Activated T-cell treated with anti-CD3 and anti-CD28 coated beads, Interleukin-2, amount 50 U/mL, for 72 hours (primary cell): ENCODE results near the gene DNAJC5G. TPM values are rescaled to one million over a fixed set of nuclear protein-coding genes. Genes with fewer than 3 reads are reported as not detected.
"Not testable (repeated sequence)": the region's sequence is repeated elsewhere in the genome, so short reads cannot be mapped to it uniquely, and the experiment has no call there.

Experiments used
- ATAC-seq, 2 donors: fragments of 150-1000 bp; cut with Tn5 transposase; replicated peaks in 1 of 2; 2 replicates each; pipeline ENCODE4 v1.10.0; 2021; ENCODE audit warnings: moderate library complexity in 2 of 2, mild to moderate bottlenecking in 1 of 2
- DNase-seq, 2 donors: peaks; one replicate each; pipeline ENCODE4 v3.0.0; 2021 to 2022; ENCODE audit warnings: mixed read lengths in 1 of 2
- H3K27ac Mint-ChIP-seq: one replicate; pipeline ENCODE4 v1.8.0; 2022; ENCODE audit warnings: mild to moderate bottlenecking, moderate library complexity, mixed read lengths
- H3K27me3 Mint-ChIP-seq: one replicate; pipeline ENCODE4 v1.8.0; 2022; ENCODE audit warnings: low read depth, mixed read lengths
- H3K36me3 Mint-ChIP-seq, 2 donors: one replicate each; pipeline ENCODE4 v1.8.0; 2022; ENCODE audit warnings: mixed read lengths in 2 of 2, mild to moderate bottlenecking in 1 of 2; ENCODE audit not compliant: insufficient read depth in 2 of 2
- H3K4me1 Mint-ChIP-seq: one replicate; pipeline ENCODE4 v1.8.0; 2022; ENCODE audit warnings: low read depth, mixed read lengths
- H3K4me3 Mint-ChIP-seq, 2 donors: one replicate each; pipeline ENCODE4 v1.8.0; 2022; ENCODE audit warnings: mild to moderate bottlenecking in 2 of 2, mixed read lengths in 2 of 2, moderate library complexity in 2 of 2
- H3K9me3 Mint-ChIP-seq, 2 donors: one replicate each; pipeline ENCODE4 v1.8.0; 2022; ENCODE audit warnings: mixed read lengths in 2 of 2
- total RNA-seq, 2 donors: library from RNA; stranded (reverse); gene quantifications; one replicate each; pipeline ENCODE4 v1.2.3, GENCODE V29; 2022

DNAJC5G gene
- total RNA-seq, 2 donors from 2014 or later = 0.31 TPM; not detected in 1

DNA sequence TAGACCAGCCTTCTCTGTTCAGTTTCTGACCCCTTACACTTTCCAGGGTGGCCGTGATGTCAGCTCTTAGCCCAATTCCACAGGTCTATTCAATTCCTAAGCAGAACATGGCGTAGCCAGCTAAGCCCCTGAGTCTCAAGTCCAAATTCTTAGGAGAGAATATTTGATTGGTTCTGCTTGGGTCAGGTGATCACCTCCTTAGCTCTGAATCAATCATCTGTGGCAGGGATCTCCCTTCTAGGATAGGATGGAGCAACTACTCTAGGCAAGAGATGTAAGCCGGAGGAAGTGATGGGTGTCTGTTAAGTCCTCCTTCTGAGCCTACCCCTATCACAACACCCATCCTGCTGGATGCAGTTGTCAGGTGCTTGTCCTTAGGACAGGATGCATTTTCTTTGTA lies 22.0 kb downstream of the DNAJC5G start:
- Mint-ChIP-seq H3K27me3 (peaks cover 8% of the 10 kb centered on the region), H3K9me3 (no peaks in the 10 kb centered on the region), H3K4me1 (no peaks in the 10 kb centered on the region), H3K27ac (no peak overlapping the region), H3K36me3 (no peaks in the 10 kb centered on the region), H3K4me3 (no peak overlapping the region)
- ATAC-seq = no peak
- no peak for DNase-seq

DNA sequence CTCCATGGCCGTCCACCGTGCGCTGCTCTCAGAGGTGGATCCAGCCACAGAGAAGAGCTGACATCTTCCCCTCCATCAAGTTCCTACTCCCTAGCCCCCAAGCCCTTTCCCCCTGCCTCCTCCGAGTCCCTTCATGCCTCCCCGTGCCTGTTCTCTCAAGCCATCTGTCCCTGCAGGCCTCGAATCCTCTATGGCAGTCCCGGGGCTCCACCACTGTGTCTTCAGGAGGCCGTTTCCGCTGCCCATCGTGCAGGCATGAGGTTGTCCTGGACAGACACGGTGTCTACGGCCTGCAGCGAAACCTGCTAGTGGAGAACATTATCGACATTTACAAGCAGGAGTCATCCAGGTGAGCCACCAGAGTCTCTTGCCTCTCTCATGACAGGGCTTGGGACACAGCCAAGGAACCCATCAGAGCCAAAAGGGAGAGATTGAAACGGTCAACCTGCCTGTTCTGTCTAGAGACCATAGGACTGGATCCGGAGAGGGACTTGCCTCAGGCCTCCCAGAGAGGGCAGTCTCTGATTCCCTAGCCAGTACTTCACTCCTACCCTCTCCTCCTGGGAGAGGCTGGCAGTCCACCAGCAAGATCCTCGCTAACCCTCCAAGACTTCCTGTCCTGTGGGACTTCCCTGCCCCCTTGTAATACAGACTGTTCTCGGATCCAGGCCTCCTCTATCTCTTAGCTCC lies 23.3 kb downstream of the DNAJC5G start:
- DNase-seq (no peak), ATAC-seq (no peak)
- no peak overlapping the region for H3K27ac Mint-ChIP-seq
- no peaks in the 10 kb centered on the region for H3K36me3 Mint-ChIP-seq
- H3K4me3 Mint-ChIP-seq = no peak overlapping the region
- H3K4me1 Mint-ChIP-seq = peaks cover 6% of the 10 kb centered on the region
- no peaks in the 10 kb centered on the region for H3K27me3 Mint-ChIP-seq
- no peaks in the 10 kb centered on the region for H3K9me3 Mint-ChIP-seq

DNA sequence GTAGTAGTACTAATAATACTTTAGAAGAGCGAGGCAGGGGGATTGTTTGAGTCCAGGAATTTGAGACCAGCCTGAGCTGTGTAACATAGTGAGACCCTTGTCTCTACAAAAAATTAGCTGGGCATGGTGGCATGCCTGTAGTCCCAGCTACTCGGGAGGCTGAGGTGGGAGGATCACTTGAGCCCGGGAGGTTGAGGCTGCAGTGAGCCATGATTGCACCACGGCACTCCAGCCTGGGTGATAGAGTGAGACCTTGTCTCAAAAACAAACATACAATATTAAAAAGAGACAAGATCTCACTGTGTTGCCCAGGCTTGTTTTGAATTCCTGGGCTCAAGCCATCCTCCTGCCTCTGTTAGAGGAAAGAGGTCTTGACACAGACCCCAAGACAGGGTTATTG lies 25.4 kb downstream of the DNAJC5G start:
- H3K4me1 Mint-ChIP-seq, H3K36me3 Mint-ChIP-seq, DNase-seq, H3K4me3 Mint-ChIP-seq, ATAC-seq, H3K27ac Mint-ChIP-seq, H3K9me3 Mint-ChIP-seq: not testable (repeated sequence)
- peaks cover 16% of the 10 kb centered on the region for H3K27me3 Mint-ChIP-seq

DNA sequence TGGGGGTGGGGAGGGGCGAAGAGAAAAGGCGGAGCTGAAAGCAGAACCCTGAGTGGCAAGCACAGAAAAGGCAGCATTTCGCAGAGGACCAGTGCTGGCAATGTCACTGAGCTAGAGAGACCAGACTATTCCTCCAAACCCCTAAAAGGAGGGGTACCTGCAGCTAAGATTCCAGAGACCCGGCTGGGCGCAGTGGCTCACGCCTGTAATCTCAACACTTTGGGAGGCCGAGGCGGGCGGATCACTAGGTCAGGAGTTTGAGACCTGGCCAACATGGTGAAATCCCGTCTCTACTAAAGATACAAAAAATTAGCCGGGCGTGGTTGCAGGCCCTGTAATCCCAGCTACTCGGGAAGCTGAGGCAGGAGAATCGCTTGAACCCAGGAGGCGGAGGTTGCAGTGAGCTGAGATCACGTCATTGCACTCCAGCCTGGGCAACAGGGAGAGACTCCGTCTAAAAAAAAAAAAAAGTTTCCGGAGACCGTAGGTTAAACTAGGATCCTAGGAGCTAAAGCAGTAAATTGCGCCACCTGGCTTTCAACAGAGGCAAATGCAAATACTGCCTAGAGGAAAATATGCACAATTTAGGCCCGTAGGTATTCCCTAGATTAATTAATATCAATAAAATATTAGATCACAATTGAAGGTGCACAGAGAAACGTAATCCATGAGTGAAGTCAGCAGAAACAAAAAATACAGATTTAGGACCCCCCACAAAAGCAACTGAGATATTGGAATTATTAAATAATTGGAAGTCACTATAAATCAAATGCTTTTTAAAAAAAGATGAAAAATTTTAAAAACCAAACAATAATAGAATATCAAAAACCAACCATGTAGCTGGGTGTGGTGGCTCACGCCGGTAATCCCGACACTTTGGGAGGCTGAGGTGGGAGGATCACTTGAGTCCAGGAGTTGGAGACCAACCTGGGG lies 28.1 kb downstream of the DNAJC5G start:
- Mint-ChIP-seq H3K36me3 (no peaks in the 10 kb centered on the region), H3K4me3 (peak overlapping the region; percentile 66 to 68), H3K9me3 (no peaks in the 10 kb centered on the region), H3K4me1 (peaks cover 6% of the 10 kb centered on the region), H3K27me3 (peaks cover 21% of the 10 kb centered on the region), H3K27ac (peak overlapping the region; percentile 60)
- ATAC-seq (peak; percentile 58 to 72), DNase-seq (peak; percentile 47 to 60)

DNA sequence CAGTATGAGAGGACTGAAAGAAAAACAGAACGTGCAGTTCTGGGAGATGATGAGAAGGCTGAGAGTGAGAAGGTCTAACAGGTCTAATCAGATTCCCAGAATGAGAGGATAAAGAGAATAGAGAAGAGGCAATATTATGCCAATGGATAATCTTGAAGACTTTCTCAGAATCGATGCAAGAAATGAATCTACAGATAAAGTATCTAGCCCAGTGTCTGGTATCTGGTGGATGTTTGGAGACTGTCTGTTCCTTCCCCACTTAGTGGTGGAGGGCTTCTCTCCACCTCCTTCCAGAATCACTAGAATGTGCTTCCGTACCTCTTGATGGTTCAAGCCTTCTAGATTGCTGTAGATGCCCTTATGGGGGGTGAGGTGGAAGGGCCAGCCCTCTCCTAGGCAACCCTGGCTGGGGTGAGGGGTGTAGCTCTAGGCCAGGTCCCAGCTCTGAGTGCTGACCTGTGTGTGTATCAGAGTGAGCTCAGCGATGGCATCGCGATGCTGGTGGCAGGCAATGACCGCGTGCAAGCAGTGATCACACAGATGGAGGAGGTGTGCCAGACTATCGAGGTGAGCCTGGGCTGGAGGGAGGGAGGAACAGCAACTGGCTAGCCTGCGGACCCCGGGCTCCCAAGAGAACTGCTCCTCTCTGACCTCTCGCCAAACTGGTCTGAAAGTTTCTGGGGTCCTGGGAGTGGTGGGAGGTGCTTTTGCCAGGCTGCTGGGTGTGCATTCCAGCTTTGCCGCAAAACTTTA lies 29.4 kb downstream of the DNAJC5G start:
- H3K27ac Mint-ChIP-seq = no peak overlapping the region
- H3K4me3 Mint-ChIP-seq = no peak overlapping the region
- H3K36me3 Mint-ChIP-seq = peaks cover under 1 to 4% of the 10 kb centered on the region in 2 donors
- H3K9me3 Mint-ChIP-seq = no peaks in the 10 kb centered on the region
- DNase-seq = no peak
- peaks cover 6% of the 10 kb centered on the region for H3K4me1 Mint-ChIP-seq
- peaks cover 21% of the 10 kb centered on the region for H3K27me3 Mint-ChIP-seq
- ATAC-seq = no peak

DNA sequence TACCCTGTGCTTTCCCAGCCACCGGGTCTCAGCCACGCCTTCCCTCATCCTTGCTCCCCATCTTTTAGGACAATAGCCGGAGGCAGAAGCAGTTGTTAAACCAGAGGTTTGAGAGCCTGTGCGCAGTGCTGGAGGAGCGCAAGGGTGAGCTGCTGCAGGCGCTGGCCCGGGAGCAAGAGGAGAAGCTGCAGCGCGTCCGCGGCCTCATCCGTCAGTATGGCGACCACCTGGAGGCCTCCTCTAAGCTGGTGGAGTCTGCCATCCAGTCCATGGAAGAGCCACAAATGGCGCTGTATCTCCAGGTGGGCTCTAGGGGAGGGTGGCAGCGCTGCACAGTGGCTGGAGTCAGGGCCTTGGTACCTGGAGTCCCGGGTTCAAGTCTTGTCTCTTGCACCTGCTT lies 30.3 kb downstream of the DNAJC5G start:
- peaks cover 3 to 7% of the 10 kb centered on the region in 2 donors for H3K36me3 Mint-ChIP-seq
- no peak for DNase-seq
- H3K4me3 Mint-ChIP-seq = no peak overlapping the region
- H3K27me3 Mint-ChIP-seq = peaks cover 21% of the 10 kb centered on the region
- no peak overlapping the region for H3K27ac Mint-ChIP-seq
- no peaks in the 10 kb centered on the region for H3K9me3 Mint-ChIP-seq
- no peak for ATAC-seq
- H3K4me1 Mint-ChIP-seq = peaks cover 6% of the 10 kb centered on the region

DNA sequence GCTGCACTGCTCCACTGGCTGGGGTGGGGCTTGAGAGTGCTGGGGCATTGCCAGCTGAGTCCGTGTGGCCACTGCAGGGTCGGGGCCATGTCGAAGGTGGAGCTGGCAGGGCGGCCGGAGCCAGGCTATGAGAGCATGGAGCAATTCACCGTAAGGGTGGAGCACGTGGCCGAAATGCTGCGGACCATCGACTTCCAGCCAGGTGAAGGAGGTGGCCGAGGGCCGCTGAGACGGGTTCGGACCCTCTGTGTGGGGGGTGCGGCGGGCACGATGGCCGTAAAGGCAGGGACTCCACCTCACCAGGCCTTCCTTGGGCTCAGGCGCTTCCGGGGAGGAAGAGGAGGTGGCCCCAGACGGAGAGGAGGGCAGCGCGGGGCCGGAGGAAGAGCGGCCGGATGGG lies 30.9 kb downstream of the DNAJC5G start:
- H3K9me3 Mint-ChIP-seq = no peaks in the 10 kb centered on the region
- peaks cover 6% of the 10 kb centered on the region for H3K4me1 Mint-ChIP-seq
- H3K27ac Mint-ChIP-seq = no peak overlapping the region
- peak overlapping the region; percentile 43 to 61 for H3K4me3 Mint-ChIP-seq
- ATAC-seq = peak in 1 of 2 donors; percentile 21
- peaks cover 21% of the 10 kb centered on the region for H3K27me3 Mint-ChIP-seq
- H3K36me3 Mint-ChIP-seq = peaks cover 3 to 7% of the 10 kb centered on the region in 2 donors
- DNase-seq = no peak

DNA sequence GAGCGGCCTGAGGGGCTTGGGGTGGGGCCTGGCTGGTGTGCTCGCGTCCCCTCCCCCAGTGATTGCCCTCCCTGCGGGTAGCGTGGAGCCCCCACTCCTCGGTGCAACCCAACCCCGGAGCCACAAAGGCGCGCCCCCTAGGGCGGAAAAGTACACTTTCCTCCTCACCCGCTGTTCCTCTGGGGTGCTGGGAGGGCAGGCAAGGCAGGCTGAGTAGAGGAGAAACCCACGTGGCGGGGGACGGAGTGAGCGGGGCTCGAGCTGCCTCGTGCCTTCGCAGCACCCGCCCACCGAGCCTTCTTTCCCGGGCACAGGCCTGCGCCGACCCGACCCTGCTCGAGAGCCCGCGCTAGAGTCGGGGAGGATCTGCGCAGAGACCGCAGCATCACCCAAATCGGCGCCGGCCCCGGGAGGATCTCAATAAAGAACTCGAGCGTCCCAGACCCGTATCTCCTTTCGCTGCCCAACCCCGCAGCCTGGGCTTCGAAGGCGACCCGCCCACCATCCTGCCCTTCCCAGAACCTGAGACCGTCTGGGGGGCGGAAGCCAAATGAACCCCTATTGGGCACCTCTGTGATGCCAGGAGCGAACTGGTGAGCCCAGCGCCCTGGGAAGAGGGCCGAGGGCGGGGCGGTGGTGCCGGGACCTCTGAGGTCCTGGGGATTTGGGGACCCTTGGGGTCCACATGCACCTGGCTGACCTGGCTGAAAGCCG lies 31.5 kb downstream of the DNAJC5G start:
- Mint-ChIP-seq H3K27ac (no peak overlapping the region), H3K4me1 (peaks cover 6% of the 10 kb centered on the region), H3K36me3 (peaks cover 3 to 7% of the 10 kb centered on the region in 2 donors), H3K9me3 (no peaks in the 10 kb centered on the region), H3K4me3 (peak overlapping the region; percentile 52 to 61), H3K27me3 (peaks cover 21% of the 10 kb centered on the region)
- peak; percentile 52 to 54 for ATAC-seq
- peak; percentile 35 for DNase-seq

DNA sequence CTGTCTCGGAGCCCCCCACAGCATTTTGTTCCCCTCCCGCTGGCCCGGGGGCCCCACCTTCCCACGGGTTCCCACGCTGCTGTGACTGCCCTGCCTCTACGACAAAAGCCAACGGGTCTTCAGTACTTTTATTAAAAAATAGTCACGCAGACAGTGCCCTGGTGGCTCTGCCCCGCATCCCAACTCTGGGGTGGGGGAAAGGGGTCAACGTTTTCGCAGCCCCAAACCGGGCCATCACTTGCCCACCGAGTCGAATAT lies 32.0 kb downstream of the DNAJC5G start:
- Mint-ChIP-seq H3K27ac (no peak overlapping the region), H3K9me3 (no peaks in the 10 kb centered on the region), H3K4me3 (peak overlapping the region; percentile 52 to 60), H3K27me3 (peaks cover 21% of the 10 kb centered on the region), H3K36me3 (peaks cover 3 to 7% of the 10 kb centered on the region in 2 donors), H3K4me1 (peaks cover 6% of the 10 kb centered on the region)
- no peak for DNase-seq
- ATAC-seq = no peak

DNA sequence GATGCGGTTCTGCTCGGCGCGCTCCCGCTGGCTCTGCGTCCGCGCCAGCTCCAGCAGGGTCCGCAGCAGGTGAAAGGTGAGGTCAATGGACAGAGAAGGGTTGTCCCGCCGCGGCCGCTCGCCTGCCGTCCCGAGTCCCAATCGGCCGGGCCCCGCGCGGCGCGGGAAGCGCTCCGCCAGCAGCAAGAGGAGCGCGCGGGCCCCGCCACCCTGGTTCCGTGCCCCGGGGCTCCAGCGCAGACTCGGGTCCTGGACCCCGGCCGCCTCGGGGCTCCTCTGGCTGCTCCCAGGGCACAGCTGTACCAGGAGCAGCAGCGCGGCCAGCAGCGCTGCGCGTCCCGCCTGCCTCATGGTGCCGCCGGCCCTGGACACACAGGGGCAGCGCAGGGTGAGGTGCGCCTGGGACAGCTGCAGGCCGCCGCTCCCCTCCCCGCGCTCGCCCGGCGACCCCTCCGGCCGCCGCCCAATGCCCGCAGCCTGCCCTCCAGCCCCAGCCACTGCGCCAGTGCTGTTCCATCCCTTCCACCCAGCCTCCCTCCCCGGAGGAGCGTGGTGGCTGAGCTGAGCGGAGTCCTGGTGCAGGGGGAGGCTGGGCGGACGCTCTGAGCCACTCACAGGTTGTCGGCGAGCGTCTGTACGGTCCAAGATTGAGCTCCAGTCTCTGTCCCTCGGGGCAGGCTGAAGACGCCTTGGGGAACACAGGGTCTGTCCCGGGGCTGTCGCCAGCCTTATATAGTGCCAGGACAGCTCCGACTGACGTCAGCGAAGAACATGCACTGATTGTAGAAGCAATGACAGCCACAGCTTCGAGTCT lies 32.5 kb downstream of the DNAJC5G start:
- Mint-ChIP-seq H3K27me3 (peaks cover 21% of the 10 kb centered on the region), H3K4me3 (peak overlapping the region; percentile 52 to 60), H3K27ac (no peak overlapping the region), H3K9me3 (no peaks in the 10 kb centered on the region), H3K36me3 (peaks cover 3 to 7% of the 10 kb centered on the region in 2 donors), H3K4me1 (peaks cover 4% of the 10 kb centered on the region)
- no peak for DNase-seq
- no peak for ATAC-seq

DNA sequence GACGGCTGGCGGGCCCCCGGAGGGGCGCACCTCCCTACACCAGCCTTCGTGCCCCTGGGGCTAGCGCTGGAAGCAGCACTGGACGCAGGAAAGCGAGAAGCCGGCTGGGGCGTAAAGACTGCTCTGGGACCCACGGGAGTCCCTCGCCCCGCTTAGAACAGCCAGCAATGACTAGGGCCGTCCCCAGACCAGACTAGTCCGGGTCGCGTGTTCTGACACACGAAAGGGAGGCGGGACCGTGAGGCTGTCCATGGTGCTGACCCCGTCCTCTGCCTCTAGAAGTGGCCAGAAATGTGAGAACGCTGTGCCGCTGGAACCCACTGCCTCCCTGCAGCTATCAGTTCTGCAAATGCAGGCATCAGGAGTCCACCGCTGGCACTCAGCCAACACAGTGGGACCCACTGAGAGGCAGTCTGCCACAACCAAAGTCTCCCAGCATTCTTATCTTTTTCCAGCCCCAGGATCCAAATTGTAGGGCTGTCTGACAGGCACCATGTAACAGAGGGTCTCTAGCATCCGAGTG lies 33.2 kb downstream of the DNAJC5G start, which contains the start of gene UCN:
TSS of gene UCN (minus strand) at position 87 of the 523 bp plus-strand sequence. CDS start 550 bp downstream, outside the sequence.
- DNase-seq = no peak
- no peak within 1 kb of the TSS for H3K27ac Mint-ChIP-seq
- no peaks in the 10 kb centered on the region for H3K9me3 Mint-ChIP-seq
- H3K36me3 Mint-ChIP-seq = peaks cover 3 to 7% of the 10 kb centered on the region in 2 donors
- ATAC-seq = no peak
- H3K27me3 Mint-ChIP-seq = peaks cover 21% of the 10 kb centered on the region
- H3K4me1 Mint-ChIP-seq = no peaks in the 10 kb centered on the region
- peak within 1 kb of the TSS; percentile 52 to 60 for H3K4me3 Mint-ChIP-seq

DNA sequence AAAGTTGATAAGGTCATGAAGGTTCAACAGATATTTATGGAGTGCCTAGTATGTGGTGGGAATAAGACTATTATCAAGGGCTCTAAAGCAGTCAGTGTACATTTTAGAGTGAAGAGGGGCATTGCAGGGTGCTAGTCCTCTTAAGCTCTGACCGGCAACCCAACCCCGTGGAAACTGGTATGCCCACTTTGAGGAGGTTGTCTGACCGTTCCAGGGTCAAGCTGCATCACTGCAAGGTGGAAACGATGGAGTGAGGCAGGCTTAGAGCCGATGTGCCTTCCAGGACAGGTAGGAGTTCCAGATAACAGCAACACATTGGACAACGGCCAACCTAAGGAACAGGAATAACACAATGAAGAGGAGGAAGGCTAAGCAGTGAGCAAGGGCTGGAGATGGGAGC lies 34.4 kb downstream of the DNAJC5G start:
- Mint-ChIP-seq H3K27me3 (peaks cover 15% of the 10 kb centered on the region), H3K36me3 (peaks cover 3 to 7% of the 10 kb centered on the region in 2 donors), H3K4me1 (no peaks in the 10 kb centered on the region), H3K4me3 (no peak overlapping the region), H3K27ac (no peak overlapping the region), H3K9me3 (no peaks in the 10 kb centered on the region)
- DNase-seq (no peak), ATAC-seq (no peak)
